ENCODE measurements around the gene C2CD4B.

C2CD4B gene

DNA sequence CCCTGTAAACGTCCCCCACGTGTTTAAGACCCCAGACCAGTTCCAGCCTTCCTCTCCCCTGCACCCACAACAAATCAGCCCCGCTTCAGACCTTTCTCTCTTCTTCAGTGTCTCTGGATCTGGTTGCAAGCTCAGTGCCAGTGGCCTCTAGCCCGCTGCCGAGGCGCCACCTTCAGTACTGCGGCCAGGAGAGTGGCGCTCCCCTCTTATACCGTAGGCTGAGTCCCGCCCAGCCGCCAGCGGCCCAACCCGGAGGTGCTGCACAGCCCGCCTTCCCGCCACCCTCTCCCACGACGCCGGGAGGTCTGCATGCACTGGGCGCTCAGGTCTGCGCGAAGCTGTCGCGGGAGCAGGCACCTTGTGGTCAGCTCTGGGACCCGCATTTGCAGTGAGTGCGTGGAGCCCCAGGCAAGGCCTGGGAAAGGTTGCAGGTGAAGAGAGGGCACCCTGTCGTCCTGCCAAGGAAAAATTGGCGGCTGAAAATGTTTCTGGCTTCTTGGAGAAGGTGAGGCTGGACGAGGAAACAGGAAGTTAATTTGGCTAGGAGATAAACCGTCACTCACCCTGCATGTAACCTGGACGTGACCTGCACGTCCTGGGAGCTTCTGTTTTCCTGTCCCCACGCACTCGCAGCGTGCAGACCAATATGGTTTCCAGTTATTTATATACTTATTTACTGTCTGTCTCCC is at the start of gene C2CD4B:
C2CD4B (minus strand) TSS at position 182 of the 689 bp plus-strand sequence. CDS start 301 bp downstream, outside the sequence.
- DNase-seq: peak; percentile 7

GRCh38 chr15:62212741-62213140 is 47.7 kb upstream of the C2CD4B start:
- DNase-seq: no peak

- no peak for DNase-seq
Measured at GRCh38 chr15:62211348-62211747, 46.3 kb upstream of the C2CD4B start.

GRCh38 chr15:62209821-62210220 is 44.7 kb upstream of the C2CD4B start:
- no peak for DNase-seq

DNA sequence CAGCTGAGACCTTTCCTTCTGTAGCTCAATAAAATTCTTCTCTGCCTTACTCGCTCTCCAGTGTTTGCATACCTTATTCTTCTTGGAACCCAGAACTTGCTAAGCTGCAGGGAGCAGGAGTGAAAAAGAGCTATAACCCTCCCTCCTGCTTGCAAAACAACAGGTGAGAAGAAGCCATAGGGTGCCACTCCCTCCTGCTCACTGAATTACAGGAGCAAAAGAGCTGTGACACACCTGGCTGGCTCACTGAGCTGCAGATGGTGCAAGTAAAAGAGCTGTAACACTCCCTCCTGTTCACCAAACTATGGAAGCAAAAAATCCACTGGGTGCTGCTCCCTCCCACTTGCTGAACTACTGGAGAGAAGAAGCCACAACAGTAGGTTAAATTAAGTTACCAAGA is 44.2 kb upstream of the C2CD4B start:
- no peak for DNase-seq

DNA sequence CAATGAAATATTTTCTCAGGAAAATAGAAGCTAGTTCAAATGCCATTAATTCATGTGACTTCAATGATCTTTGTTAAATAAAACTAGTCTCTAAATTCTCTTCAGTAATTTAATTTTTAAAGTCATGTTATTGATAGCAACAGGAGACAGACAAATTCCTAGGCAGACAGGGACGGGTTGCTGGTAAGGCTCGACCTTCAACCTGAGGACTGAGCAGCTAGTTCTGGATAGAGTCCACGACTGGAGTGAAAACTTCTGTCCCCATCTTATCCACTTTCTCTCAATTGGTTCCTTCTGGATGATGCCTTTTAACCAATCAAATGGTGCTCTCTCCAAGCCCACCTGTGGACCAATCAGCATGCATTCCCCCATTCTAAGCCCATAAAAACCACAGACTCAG is 43.8 kb upstream of the C2CD4B start:
- no peak for DNase-seq

- DNase-seq: no peak
Measured at GRCh38 chr15:62208367-62208766, 43.3 kb upstream of the C2CD4B start.

GRCh38 chr15:62190675-62191074 is 25.6 kb upstream of the C2CD4B start:
- no peak for DNase-seq

DNA sequence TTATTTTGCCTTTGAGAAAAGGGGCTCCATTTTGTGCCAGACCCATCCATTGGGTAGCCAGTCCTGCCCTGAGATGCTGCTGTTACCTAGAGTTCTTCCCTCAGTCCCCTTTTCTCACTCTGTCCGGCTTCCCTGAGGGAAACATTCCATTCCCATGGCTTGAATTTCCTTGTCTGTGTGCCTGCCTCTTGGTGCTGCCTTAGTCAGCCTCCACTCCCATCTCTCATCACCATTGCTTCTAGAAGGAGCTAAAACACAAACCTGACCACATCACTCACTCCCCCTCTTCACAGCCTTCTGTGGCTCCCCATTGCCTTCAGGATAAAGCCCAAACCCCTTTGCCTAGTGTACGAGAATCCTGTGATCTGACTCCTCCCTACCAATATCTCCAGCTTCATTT is 25.2 kb upstream of the C2CD4B start:
- no peak for DNase-seq

GRCh38 chr15:62188744-62189143 is 23.7 kb upstream of the C2CD4B start:
- no peak for DNase-seq

GRCh38 chr15:62187910-62188309 is 22.8 kb upstream of the C2CD4B start:
- no peak for DNase-seq

GRCh38 chr15:62187425-62187824 is 22.3 kb upstream of the C2CD4B start:
- DNase-seq: no peak

DNA sequence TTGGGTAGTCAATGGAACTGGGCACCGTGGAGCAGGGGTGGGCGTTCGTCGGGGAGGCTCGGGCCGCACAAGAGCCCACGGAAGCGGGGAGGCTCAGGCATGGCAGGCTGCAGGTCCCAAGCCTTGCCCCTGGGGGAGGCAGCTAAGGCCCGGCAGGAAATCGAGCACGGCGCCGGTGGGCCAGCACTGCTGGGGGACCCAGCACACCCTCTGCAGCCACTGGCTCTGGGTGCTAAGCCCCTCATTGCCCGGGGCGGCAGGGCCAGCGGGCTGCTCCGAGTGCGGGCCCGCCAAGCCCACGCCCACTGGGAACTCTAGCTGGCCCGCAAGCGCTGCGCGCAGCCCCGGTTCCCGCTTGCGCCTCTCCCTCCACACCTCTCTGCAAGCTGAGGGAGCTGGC is 21.5 kb upstream of the C2CD4B start:
- DNase-seq: no peak

GRCh38 chr15:62183130-62183529 is 18.0 kb upstream of the C2CD4B start:
- DNase-seq: no peak

DNA sequence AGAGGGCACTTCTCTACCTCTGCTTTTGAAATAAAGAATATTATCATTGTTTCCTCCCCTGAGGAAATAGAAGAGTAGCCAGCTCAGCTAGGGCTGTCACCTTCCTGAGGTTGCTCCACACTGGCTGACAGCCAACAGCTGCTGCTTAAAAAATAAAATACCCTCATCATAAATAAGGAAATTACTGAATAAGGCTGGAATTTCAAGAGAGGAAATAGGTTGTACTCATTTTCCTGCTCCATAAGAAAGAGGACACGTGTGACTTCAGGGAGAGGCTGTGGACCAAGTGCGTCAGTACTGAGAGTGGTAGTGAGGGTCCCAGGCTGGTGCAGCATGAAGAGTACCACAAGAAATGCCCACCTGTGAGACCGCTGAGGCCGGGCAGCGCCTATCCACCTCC is 8.1 kb upstream of the C2CD4B start:
- peak; percentile 41 for DNase-seq

DNA sequence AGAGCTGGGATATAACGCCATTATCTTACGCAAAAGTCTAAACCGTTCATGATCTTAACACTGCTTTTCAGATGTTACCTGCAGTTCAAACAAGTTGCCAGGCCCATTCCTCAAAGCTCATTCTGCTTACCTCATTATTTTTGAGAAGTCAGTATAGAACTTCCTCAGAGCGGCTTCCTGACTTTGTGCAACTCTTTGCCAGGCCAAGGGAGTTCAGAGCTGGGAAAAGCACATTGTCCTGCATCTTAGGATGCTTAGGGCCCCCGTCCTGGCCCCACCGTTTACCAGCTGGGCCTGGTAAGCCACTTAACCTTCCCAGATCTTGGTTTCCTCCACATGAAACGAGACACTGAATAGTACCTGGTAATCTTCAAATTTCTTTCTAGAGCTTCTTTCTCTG is 6.8 kb upstream of the C2CD4B start:
- no peak for DNase-seq

- peak; percentile 44 for DNase-seq
Measured at GRCh38 chr15:62165793-62166375, 799 bp upstream of the C2CD4B start.

DNA sequence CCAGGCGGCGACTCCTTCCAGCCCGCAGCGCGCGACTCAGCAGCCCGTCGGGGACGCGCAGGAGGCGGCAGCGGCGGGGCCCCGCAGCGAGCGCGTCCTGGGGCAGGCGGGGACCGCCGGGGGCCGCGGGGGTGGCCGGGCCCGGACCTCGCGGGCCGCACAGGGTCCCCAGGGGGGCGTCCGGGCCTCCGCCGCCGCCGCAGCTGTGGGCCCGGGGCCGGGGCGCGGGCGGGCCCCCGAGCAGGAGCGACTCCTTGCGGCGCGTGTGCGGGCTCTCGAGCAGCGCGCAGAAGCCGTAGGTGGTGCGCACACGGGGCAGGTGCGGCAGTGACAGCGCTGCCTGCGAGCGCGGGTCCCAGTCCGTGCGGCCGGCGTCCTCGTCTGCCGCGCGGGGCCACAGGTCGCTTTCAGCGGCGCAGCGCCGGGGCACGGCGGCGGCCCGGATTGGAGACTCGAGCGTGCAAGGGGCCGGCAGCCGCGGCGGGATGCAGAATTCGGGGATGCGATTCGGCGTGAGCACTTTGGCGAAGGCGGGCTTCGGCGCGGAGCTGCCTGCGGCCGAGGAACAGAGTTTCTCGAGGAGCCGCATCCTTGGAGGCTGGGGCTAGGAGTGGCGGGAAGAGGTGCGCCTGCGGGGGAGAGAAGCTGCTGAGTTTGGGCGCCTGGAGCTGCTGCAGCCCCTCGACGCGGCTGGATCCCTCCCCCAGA is 535 bp downstream of the C2CD4B start:
- DNase-seq: peak; percentile 5

GRCh38 chr15:62164014-62164395 is 1.1 kb downstream of the C2CD4B start:
- peak; percentile 9 for DNase-seq

DNA sequence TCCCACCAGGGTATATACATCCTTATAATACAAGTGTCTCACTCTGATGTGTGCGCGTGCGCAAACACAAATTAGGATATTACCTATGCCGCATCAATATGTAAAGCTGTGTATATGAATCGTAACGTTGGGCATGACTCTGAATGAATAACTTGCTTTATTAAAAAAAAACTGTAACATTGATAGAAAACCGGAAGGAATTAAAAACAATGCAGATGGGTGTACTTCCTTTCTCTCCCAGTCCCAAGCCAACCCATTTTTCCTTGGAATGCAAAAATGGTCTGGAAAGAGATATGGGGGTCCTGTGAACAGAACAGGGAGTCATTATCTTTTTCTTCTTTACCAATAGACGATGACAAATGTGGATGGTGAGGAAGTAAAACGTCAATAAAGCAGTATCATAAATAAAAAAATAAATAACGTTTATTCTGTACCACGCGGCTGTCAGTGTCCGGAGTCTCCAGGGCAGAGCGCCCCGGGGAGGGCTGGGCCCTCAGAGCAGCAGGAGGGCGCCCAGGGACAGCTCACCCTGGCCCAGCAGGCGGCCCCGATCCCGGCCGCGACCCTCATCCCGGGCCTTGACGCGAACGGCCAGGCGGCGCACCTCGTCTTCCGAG is 1.6 kb downstream of the C2CD4B start:
- DNase-seq: no peak

DNA sequence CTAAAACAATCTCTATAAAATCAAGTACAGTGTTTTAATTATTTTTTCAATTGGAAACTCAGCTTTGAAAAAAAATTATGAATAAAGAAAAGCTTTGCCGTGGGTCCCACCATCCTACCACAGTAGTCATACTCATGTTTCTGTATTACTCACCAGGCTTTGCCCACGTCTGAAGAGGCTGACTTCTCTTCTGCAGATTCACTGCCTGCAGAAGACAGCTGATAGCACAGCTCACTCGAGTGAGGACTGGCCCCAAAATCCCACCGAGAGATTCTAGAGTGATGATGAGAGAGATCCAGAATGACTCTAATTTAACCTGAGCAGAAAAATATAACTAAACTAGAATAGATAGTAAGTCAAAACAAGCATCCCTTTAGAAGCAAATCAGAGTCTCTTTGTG is 11.9 kb downstream of the C2CD4B start:
- DNase-seq: no peak

DNA sequence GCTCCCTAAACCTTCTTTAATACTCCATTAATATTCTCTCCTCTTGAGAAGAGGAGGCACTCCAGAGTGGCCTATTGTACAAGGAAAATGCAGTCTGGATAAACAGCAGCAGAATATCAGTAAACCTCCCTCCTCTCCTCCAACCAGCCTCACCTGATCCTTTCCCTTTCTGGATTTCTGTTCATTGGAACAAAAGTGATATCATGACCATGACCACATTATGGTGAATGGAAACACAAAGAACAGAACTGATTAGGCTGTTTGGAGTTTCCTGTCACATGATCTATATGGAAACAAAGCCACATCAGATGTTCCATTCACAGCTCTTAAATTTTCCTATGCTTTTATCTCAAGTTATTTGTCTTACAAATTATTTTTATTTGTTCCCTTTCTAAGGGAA is 14.6 kb downstream of the C2CD4B start:
- no peak for DNase-seq

GRCh38 chr15:62149729-62150128 is 15.4 kb downstream of the C2CD4B start:
- no peak for DNase-seq

DNA sequence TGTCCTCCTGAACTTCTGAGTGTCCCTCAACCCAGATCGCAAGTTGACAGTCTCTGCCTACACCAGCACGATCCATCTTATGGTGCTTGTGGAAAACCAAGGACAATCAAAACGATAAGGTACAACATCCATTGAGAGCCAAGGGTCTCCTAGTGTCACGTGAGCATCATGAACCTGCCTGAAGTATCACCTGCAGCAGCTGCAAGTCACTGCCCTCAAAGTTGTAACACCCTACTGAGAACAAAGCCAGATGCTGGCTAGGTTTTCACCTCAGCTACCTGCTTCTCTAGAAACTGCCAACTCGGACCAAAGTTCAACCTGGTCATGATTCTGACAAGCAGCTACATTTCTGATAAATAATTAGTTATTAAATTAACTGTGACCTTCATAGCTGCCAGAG is 17.5 kb downstream of the C2CD4B start:
- no peak for DNase-seq

Data from fibroblast of skin of right biceps (primary cell).